SU-DHL-6 (cell line): ENCODE measurements around the gene PARPBP.
"Not testable (repeated sequence)": the region's sequence is repeated elsewhere in the genome, so short reads cannot be mapped to it uniquely, and the experiment has no call there.

Source experiments
- H2AFZ ChIP-seq: fragments of 200-600 bp; sonication (generic); 2 replicates; pipeline ENCODE4 v1.6.1; 2014; ENCODE audit warnings: low read depth, mild to moderate bottlenecking, moderate library complexity, mixed read lengths, antibody characterized with exemption, low read length; ENCODE audit not compliant: severe bottlenecking
- H3F3A ChIP-seq: fragments of 200-600 bp; shearing (Covaris generic); 2 replicates; pipeline ENCODE4 v1.6.0; 2016; ENCODE audit warnings: antibody characterized with exemption, mild to moderate bottlenecking; ENCODE audit not compliant: insufficient read depth
- H3K27ac ChIP-seq: fragments of 200-600 bp; sonication (generic); 2 replicates; pipeline ENCODE4 v1.5.1; 2016; ENCODE audit warnings: low read depth, mild to moderate bottlenecking, low read length, moderate library complexity, mixed read lengths
- H3K27me3 ChIP-seq: fragments of 200-600 bp; sonication (generic), shearing (Covaris generic); 2 replicates; pipeline ENCODE4 v1.6.0; 2014; ENCODE audit warnings: mild to moderate bottlenecking, low read length
- H3K36me3 ChIP-seq: fragments of 200-600 bp; sonication (generic); 2 replicates; pipeline ENCODE4 v1.6.1; 2014; ENCODE audit warnings: mild to moderate bottlenecking, low read length, mixed read lengths
- H3K4me2 ChIP-seq: fragments of 300-600, 200-600 bp; shearing (Covaris generic), sonication (generic); 2 replicates; pipeline ENCODE4 v1.6.0; 2014; ENCODE audit warnings: low read length, low read depth, mild to moderate bottlenecking; ENCODE audit not compliant: poor library complexity, severe bottlenecking
- H3K4me3 ChIP-seq: fragments of 200-600 bp; sonication (generic); 2 replicates; pipeline ENCODE4 v1.5.1; 2014; ENCODE audit warnings: antibody characterized with exemption, low read length, mild to moderate bottlenecking, mixed read lengths; ENCODE audit not compliant: insufficient read depth, poor library complexity, severe bottlenecking
- H3K79me2 ChIP-seq: fragments of 200-600 bp; sonication (generic); 2 replicates; pipeline ENCODE4 v1.6.1; 2014; ENCODE audit warnings: mild to moderate bottlenecking, low read length, moderate library complexity; ENCODE audit not compliant: insufficient read depth
- H3K9ac ChIP-seq: fragments of 200-600 bp; sonication (generic); 2 replicates; pipeline ENCODE4 v1.7.0; 2014; ENCODE audit warnings: mild to moderate bottlenecking, low read length
- H3K9me2 ChIP-seq: fragments of 200-600 bp; sonication (generic); replicated peaks from 2 replicates; pipeline ENCODE4 v1.6.1; 2014; ENCODE audit warnings: low read length; ENCODE audit not compliant: insufficient read depth
- H3K9me3 ChIP-seq: fragments of 200-600 bp; sonication (generic); 2 replicates; pipeline ENCODE4 v1.6.1; 2014; ENCODE audit warnings: low read length, mixed read lengths; ENCODE audit not compliant: insufficient read depth
- H4K20me1 ChIP-seq: fragments of 200-600 bp; sonication (generic); 2 replicates; pipeline ENCODE4 v1.6.1; 2014; ENCODE audit warnings: low read depth, mild to moderate bottlenecking, antibody characterized with exemption, low read length, moderate library complexity, mixed read lengths
- CTCF ChIP-seq: fragments of 200-600 bp; sonication (generic); IDR thresholded peaks from one replicate; pipeline ENCODE4 v1.5.1; 2017; ENCODE audit warnings: antibody characterized with exemption, mild to moderate bottlenecking, low read length, moderate library complexity; ENCODE audit not compliant: insufficient read depth, poor library complexity, severe bottlenecking
- EZH2phosphoT487 ChIP-seq: fragments of 200-600 bp; sonication (generic), shearing (Covaris generic); conservative IDR thresholded peaks from 2 replicates; pipeline ENCODE4 v1.6.1; 2018; ENCODE audit warnings: mild to moderate bottlenecking, antibody characterized with exemption, low read length, moderate library complexity, mixed read lengths

The PARPBP gene, protein sequence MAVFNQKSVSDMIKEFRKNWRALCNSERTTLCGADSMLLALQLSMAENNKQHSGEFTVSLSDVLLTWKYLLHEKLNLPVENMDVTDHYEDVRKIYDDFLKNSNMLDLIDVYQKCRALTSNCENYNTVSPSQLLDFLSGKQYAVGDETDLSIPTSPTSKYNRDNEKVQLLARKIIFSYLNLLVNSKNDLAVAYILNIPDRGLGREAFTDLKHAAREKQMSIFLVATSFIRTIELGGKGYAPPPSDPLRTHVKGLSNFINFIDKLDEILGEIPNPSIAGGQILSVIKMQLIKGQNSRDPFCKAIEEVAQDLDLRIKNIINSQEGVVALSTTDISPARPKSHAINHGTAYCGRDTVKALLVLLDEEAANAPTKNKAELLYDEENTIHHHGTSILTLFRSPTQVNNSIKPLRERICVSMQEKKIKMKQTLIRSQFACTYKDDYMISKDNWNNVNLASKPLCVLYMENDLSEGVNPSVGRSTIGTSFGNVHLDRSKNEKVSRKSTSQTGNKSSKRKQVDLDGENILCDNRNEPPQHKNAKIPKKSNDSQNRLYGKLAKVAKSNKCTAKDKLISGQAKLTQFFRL

DNA sequence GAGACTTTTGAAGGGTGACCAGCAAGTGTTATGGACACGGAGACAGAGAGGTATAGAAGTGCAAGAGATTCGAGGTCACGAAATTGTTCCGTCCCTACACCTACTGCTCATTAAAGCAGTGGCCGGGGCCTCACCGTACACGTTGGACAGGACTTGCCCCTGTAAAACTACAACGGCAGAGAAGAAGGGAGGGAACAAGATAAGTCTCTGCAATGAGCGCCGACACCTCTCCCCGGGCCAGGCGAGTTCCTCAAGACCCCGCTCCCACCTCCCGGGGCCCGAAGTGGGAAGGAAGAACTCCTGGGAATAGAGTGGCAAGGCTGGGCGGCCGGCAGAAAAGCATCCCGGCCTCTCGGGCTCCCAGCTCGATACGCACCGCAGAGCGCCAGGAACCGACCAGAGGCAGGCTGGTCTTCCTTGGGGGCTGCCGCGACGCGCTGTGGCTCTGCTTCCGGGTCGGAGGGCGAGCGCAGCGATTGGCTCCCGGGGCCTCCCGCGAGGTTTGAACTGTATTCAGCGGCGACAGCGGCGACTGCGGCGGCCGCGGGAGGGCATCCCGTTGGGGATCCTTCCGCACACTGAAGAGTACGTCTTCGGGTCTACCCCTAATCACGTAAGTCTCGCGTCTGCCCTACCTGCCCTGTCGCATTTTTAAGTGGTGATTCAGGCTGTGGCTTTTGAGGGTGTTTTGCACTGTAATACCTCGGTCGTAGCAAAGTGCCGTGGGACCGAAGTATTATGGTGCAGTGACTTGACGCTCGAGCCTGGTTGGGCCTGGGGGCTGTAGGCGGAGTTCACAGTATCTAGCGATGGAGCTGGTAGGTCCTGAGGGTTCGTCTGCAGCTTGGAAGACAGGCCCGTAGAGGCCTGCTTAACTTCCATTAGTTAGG is at the start of gene PARPBP, which contains the start of gene NUP37:
Gene PARPBP (plus strand): TSS at position 510 of the 890 bp plus-strand sequence. CDS start 3,706 bp downstream, outside the sequence.
Gene NUP37 (minus strand): TSS at position 441 of the 890 bp plus-strand sequence. CDS start 1,596 bp downstream, outside the sequence.
- Histone ChIP-seq H3K79me2 (peaks cover 58% of the 10 kb centered on the region), H3K36me3 (peaks cover 37% of the 10 kb centered on the region), H3K4me3 (peak within 1 kb of the TSS; percentile 80), H3K9me3 (no peaks in the 10 kb centered on the region), H3K27ac (peak within 1 kb of the TSS; percentile 79), H3K9me2 (no peaks in the 10 kb centered on the region), H4K20me1 (peaks cover 3% of the 10 kb centered on the region; the same call in 1 of the 2 replicates), H3F3A (peaks cover 8% of the 10 kb centered on the region; the same call in 1 of the 2 replicates), H3K4me2 (peak within 1 kb of the TSS; percentile 99), H2AFZ (peak within 1 kb of the TSS; percentile 78), H3K27me3 (no peaks in the 10 kb centered on the region), H3K9ac (peak within 1 kb of the TSS; percentile 96)
- TF ChIP-seq EZH2phosphoT487: no peak
- TF ChIP-seq CTCF: no peak

DNA sequence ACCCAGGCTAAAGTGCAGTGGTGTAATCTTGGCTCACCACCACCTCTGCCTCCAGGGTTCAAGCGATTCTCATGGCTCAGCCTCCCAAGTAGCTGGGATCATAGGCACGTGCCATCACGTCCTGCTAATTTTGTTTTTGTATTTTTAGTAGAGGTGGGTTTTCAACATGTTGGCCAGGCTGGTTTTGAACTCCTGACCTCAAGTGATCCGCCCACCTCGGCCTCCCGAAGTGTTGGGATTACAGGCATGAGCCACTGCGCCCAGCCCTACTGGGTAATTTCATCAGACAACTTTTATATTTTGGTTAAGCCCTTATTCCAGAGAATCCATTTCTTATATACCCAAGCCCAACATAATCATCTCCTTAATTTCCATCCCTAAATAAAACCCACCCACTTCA is 47.9 kb upstream of the PARPBP start:
- H3K27me3 ChIP-seq, H4K20me1 ChIP-seq, H3K9me2 ChIP-seq, H3K9ac ChIP-seq, H3F3A ChIP-seq, H3K79me2 ChIP-seq, H3K4me2 ChIP-seq, H3K36me3 ChIP-seq, H2AFZ ChIP-seq, H3K27ac ChIP-seq, H3K9me3 ChIP-seq, H3K4me3 ChIP-seq: not testable (repeated sequence)

DNA sequence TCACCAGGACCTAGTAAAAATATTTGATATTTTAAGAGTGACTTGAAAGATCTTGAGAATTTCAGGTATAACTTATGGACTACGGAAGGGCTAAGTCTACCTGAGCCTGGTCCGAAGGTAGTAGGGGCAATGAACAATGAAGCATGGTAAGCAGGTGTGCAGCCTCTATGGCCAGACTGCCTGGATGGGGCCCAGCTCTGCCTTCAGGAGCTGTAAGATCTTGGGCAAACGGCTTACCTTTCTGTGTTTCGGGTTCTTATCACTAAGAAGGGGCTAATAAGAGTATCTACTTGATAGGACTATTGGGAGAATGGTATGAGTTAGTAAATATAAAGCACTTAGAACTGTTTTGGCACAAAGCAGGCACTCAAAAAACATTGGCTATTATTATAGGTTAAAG is 39.1 kb upstream of the PARPBP start:
- no peaks in the 10 kb centered on the region for H3K27me3 ChIP-seq
- H4K20me1 ChIP-seq: no peaks in the 10 kb centered on the region
- no peak overlapping the region for H3K4me3 ChIP-seq
- no peaks in the 10 kb centered on the region for H3F3A ChIP-seq
- no peak for TF ChIP-seq EZH2phosphoT487
- no peak for TF ChIP-seq CTCF
- H3K9me3 ChIP-seq: no peaks in the 10 kb centered on the region
- no peak overlapping the region for H3K27ac ChIP-seq
- H2AFZ ChIP-seq: no peak overlapping the region
- H3K9ac ChIP-seq: no peak overlapping the region
- H3K79me2 ChIP-seq: no peaks in the 10 kb centered on the region
- no peaks in the 10 kb centered on the region for H3K9me2 ChIP-seq
- peaks cover 16% of the 10 kb centered on the region; the same call in 1 of the 2 replicates for H3K36me3 ChIP-seq
- H3K4me2 ChIP-seq: no peak overlapping the region

GRCh38 chr12:102089228-102089835 is 30.7 kb upstream of the PARPBP start:
- not testable (repeated sequence) for H3K79me2 ChIP-seq, H3K4me3 ChIP-seq, H3F3A ChIP-seq, H3K4me2 ChIP-seq, H3K9ac ChIP-seq, H2AFZ ChIP-seq, H3K9me3 ChIP-seq, H3K27me3 ChIP-seq, H3K9me2 ChIP-seq, H4K20me1 ChIP-seq, H3K27ac ChIP-seq
- H3K36me3 ChIP-seq: peaks cover 36% of the 10 kb centered on the region
